Activated CD4-positive, alpha-beta T cell treated with anti-CD3 and anti-CD28 coated beads for 4 hours (primary cell): ENCODE results near the gene ANKH.

ENCODE experiments used
- DNase-seq, 2 donors: peaks; one replicate each; pipeline ENCODE4 v3.0.0-alpha.2; 2020

ANKH gene

DNA sequence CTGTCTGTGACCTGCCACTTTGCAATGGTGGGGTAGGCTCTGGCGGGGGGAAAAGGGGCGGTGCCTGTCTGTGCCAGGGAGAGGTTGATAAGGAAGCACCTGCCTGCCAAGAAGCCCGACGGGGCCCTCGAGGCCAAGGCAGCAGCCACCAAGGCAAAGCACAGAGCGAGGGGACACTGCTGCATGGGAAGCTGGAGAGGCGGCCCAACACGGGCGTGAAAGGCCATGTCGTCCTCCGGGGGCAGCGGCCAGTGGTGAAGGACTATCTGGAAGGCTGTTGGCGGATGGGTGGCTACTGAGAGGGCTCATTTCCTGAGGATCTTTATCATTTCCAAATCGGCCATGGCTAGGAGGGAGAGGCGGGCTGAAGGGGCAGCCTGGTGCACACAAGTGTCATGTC lies 140.7 kb downstream of the ANKH start:
- no peak for DNase-seq

- DNase-seq, result no peak
Measured at GRCh38 chr5:14730466-14730865, 141.1 kb downstream of the ANKH start.

GRCh38 chr5:14729448-14730385 lies 141.9 kb downstream of the ANKH start:
- no peak for DNase-seq

DNA sequence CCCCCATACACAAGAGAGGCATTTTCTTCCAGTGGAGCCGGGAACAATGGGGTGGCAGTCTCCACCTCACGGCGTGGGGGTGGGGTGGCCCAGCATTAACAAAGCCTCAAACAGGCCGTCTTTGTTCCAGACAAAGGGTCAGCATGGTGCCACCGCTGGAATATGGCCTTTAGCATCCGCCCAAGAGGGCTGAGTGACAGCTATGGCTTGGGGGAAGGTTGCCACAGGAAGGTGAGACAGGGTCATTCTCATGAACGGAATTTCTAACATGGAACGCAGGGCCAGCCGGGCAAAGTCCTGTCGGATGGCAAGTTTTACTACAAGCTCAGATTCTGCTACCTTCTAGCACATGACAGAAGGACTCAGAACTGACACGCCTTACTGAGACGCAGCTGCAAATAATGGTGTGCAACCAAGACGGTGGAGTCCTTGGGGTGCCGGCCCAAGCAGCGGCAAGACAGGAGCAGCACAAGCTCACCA lies 143.1 kb downstream of the ANKH start:
- no peak for DNase-seq

DNA sequence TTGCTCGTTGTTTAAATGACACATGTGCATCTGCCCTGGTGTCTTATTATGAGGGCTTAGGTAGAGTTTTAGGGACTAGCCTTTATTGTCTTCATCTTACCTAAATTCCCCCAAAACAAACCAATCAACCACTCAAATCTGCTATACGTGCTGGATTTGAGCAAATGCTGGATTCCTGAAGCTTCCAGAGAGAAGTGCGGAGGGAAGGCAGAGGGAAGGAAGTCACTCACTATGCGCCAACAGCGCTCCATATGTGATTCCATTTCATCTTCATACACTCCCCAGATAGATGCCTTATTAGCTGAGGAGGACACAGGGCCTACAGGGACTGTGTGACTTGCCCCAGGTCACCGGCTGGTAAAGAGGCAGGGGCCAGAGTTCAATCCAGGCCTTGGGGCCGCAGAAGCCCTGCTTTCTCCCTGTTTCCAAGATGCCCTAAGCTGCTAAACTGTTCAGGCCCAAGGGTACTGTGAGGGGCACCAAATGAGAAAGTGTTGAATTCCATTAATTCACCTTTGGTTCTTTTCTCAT lies 143.6 kb downstream of the ANKH start:
- DNase-seq, result no peak

- peak; percentile 65 to 76 for DNase-seq
Measured at GRCh38 chr5:14727428-14727865, 144.1 kb downstream of the ANKH start.

DNA sequence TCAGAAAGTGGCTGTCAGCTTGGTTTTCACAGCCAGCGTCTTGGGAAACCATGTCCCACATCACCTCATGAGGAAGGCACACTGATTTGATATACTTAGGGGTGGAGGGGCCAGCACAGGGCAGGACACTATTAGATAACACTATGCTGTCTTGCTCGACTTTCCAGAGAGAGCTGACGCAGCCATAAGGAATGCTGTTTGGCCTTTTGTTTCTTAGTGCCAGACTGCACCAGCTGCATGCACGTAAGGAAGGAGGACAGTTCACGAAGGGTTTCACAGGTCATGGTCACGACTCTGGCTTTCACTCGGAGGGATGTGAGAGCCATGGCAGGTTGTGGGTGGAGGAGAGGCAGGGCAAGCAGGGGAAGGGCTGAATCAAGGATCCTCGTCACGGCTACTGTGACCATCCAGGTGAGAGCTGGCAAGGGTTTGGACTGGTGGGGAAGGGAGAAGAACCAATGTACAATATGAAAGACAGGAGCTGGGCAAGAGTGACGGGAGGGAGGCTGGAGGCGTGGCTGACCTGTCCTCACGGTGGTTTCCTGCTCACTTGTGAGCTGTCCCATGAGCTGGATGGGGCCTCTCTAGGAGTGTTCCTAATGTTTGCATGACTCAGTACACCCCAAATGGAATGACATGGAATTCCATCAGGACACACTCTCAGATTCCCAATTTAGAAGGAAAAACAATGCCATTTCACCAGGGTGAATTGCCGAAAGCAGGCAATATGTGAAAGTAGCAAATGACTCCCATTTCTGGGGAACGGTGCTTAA lies 145.3 kb downstream of the ANKH start:
- no peak for DNase-seq

DNA sequence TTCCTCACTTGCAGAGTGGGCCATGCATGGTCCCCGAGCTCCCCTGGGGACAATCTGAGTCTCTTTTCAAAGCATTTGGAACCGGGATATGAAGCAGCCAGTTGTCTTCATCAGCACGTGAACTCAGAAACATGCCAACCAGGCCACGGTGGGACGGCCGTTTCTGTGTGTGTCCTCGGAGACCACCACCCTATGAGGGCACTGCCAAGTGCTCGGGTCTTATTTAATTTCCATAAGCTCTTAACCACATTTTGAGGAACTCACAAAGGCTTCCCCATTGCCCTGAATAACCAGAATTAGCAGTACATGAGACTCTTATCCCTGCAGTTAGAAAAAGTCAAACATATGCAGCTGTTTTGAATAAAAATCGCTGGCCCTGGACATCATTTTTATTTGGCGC lies 146.9 kb downstream of the ANKH start:
- no peak for DNase-seq

DNA sequence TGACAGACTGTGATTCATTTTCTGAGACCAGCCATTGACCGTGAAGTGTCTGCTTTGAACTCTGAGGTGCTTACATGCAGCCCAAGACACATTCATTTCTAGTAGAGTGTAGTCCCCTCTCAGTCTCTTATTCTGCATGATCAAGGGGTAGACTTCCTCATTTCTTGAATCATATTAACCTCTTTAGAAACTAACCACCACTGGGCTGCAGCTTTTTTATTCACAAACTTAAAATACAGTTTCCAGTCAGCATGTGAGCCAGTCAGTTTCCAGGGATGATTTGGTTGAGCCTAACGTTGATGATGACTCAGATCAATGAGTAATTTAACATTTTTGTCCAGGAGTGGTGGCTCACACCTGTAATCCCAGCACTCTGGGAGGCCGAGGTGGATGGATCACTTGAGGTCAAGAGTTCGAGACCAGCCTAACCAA lies 147.9 kb downstream of the ANKH start:
- DNase-seq, result no peak

GRCh38 chr5:14722923-14723322 lies 148.7 kb downstream of the ANKH start:
- no peak for DNase-seq

DNA sequence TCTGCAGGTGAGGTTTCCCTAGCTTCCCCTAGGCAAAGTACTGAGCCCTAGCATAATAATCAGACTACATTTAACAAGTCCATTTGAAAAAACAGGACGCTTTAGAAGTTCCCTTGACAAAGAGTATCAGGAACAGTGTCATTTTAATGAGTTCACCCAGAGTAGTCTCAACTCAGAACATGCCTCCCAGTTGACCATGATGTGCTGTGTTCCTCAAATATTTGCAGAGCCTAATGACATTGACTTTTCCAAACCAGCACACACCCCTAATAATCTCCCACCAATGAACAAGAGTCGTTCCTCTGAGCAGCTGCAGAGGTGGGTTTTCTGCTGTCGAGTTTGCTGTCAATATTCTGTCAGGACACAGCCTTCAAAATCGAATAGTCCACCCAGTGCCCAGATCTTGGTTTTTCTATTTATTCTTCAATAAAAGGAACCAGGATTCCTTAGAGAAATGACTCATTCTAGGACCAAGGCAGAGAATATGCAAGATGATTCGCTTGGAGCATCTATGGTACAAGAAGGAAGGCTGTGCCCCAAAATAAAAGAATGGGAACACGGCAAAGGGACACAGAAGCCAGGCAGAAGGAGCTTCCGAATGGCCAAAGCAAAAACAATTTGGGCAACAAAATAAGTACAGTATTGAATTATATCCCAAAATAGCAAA lies 149.5 kb downstream of the ANKH start:
- DNase-seq, result no peak

GRCh38 chr5:14720236-14720923 lies 151.2 kb downstream of the ANKH start:
- no peak for DNase-seq

GRCh38 chr5:14718778-14719177 lies 152.8 kb downstream of the ANKH start:
- no peak for DNase-seq

DNA sequence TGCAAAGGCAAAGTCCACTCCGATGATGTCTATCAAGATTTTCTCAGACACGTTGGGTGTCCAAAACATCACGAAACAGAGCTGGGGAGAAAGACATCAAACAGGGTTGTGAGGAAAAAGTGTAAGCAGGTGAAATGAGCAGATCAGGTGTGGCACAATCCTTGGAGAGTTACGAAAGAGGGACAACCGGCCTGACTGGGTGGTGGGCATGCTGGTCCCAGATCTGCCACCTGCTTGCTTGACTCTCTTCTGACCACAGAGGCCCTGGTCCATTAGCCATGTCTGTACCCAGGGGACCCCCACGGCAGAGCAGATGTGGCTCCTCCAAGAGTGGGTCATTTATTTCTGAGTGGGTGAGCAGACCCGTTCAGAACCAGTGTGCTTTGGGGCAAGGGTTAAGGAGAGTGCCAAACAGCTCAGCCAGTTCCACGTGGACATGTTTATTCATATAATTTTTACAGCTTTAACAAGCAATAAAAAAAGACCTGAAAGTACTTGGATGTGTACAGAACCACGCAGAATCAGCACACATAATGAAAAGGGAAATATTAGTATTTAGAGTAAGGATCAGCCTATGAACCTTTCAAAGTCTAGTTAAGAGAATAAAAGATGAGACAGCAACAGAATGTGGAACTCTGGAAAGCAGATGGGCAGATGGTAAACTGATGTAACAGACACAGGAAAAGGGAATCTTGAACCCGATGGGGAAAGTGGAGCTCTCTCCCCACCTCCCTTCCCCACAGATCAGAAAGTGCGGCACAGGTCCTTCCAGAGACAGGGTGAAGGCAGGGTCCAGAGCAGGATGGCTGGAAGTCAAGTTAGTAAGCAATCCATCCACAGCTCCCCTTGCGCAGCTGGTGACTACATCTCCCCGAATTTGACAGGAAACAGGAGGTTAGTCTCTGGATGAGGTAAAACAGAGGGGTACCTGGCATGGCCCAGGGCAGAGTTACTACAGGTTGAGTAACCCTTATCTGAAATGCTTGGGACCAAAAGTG lies 154.5 kb downstream of the ANKH start:
- DNase-seq, result no peak

GRCh38 chr5:14715481-14715880 lies 156.1 kb downstream of the ANKH start:
- no peak for DNase-seq

- no peak for DNase-seq
Measured at GRCh38 chr5:14714706-14715105, 156.9 kb downstream of the ANKH start.

- no peak for DNase-seq
Measured at GRCh38 chr5:14713476-14714390, 157.8 kb downstream of the ANKH start.

DNA sequence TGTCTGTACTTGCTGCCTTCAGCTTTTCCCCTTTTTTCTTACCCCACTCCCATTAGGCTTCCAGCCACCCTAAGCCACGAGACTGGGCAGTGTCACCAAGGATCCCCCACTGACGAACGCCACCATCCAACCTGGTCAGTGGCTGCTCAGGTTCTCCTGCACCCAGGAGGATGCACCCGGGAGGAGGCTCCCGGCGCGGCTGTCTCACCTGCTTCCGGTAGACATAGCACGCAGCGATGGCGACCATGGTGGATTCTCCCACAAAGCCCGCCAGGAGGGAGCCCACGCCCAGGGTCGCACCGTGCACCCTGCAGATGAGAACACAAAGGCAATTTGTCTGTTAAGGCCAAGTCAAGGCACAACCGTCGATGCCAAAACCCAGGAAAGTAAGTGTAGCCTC lies 158.9 kb downstream of the ANKH start:
- DNase-seq, result no peak

- DNase-seq, result no peak
Measured at GRCh38 chr5:14712131-14712530, 159.4 kb downstream of the ANKH start.
